HCT116 (cell line): ENCODE measurements around the gene PSEN2. TPM values are rescaled to one million over a fixed set of nuclear protein-coding genes. Genes with fewer than 3 reads are reported as not detected.

Experiments used
- ATAC-seq: fragments of 200-7000 bp; cut with Tn5 transposase; 2 replicates; pipeline ENCODE4 v1.9.1; 2020; ENCODE audit warnings: mild to moderate bottlenecking, moderate library complexity
- BruUV-seq: library from RNA; stranded (reverse); fragments of 400-500 nt; replicated peaks from 2 replicates; lab custom pipeline; 2021; lab: Mats Ljungman, UMichigan
- CTCF ChIA-PET: fragments of 300-600 bp; sonication (Branson Sonifier 250); formaldehyde crosslinking; loops from one replicate; lab custom pipeline; 2021; ENCODE audit warnings: antibody characterized with exemption; lab: Charles Lee
- POLR2A ChIA-PET: fragments of 300-600, 350-600 bp; sonication (Branson Sonifier 250); formaldehyde crosslinking; loops from one replicate; lab custom pipeline; 2021; ENCODE audit warnings: antibody characterized with exemption; lab: Charles Lee
- RAD21 ChIA-PET, 2 experiments: fragments of 300-600 bp; sonication (Branson Sonifier 250); formaldehyde crosslinking; loops; one replicate each; lab custom pipeline; 2023; ENCODE audit warnings: low total read pairs in 2 of 2; ENCODE audit not compliant: uncharacterized antibody in 2 of 2, unreplicated experiment in 2 of 2, low non-redundant PET in 1 of 2; lab: Charles Lee
- DNase-seq: peaks from one replicate; pipeline ENCODE4 v3.0.0-alpha.2; 2010; ENCODE audit warnings: low read depth, low spot score
- H2AFZ ChIP-seq: fragments of 200-600 bp; shearing (Covaris generic), sonication (generic); 2 replicates; pipeline ENCODE4 v1.6.1; 2017; ENCODE audit warnings: low read depth, mixed run types, mixed read lengths, antibody characterized with exemption, low read length; ENCODE audit not compliant: poor library complexity, severe bottlenecking
- H3K27ac ChIP-seq: 2 replicates; pipeline ENCODE4 v1.5.1; 2012; ENCODE audit warnings: low read depth, low read length
- H3K27me3 ChIP-seq: fragments of 200-600 bp; sonication (generic); 2 replicates; pipeline ENCODE4 v1.6.1; 2016; ENCODE audit warnings: mixed run types, low read length, mixed read lengths; ENCODE audit not compliant: insufficient read depth
- H3K36me3 ChIP-seq, 2 experiments: fragments of 200-500 bp in 1 of 2; fragments of 200-600 bp in 1 of 2; sonication (Bioruptor generic) in 1 of 2; sonication (generic) in 1 of 2; 2 replicates each; pipeline versions ENCODE4 v1.5.1 to v1.6.1; 2014 to 2016; ENCODE audit warnings: low read length in 2 of 2, inconsistent platforms in 1 of 2, mixed read lengths in 1 of 2, mixed run types in 1 of 2; ENCODE audit not compliant: insufficient read depth in 2 of 2, control insufficient read depth in 1 of 2
- H3K4me1 ChIP-seq, 2 experiments: fragments of 200-600 bp in 1 of 2; sonication (generic) in 1 of 2; 2 replicates each; pipeline versions ENCODE4 v1.5.1 to v1.6.1; 2012 to 2017; ENCODE audit warnings: low read length in 2 of 2, inconsistent platforms in 1 of 2, mild to moderate bottlenecking in 1 of 2, mixed read lengths in 1 of 2, mixed run types in 1 of 2, moderate library complexity in 1 of 2; ENCODE audit not compliant: insufficient read depth in 2 of 2, control insufficient read depth in 1 of 2
- H3K4me2 ChIP-seq: fragments of 200-600 bp; sonication (generic); 2 replicates; pipeline ENCODE4 v1.6.1; 2017; ENCODE audit warnings: mixed run types, low read length, mixed read lengths
- H3K4me3 ChIP-seq, 2 experiments: fragments of 200-600 bp in 1 of 2; sonication (generic) in 1 of 2; replicated peaks in 1 of 2; 2 replicates each; pipeline ENCODE4 v1.5.1; 2011 to 2016; ENCODE audit warnings: low read length in 2 of 2, control low read depth in 1 of 2, low read depth in 1 of 2, mild to moderate bottlenecking in 1 of 2, mixed read lengths in 1 of 2, mixed run types in 1 of 2
- H3K79me2 ChIP-seq: fragments of 200-600 bp; sonication (generic); 2 replicates; pipeline ENCODE4 v1.6.1; 2017; ENCODE audit warnings: mild to moderate bottlenecking, mixed run types, low read length, moderate library complexity, mixed read lengths; ENCODE audit not compliant: insufficient read depth
- H3K9ac ChIP-seq: fragments of 200-600 bp; sonication (generic); 2 replicates; pipeline ENCODE4 v1.6.1; 2016; ENCODE audit warnings: low read length, mixed read lengths
- H3K9me2 ChIP-seq: fragments of 200-600 bp; sonication (generic), shearing (Covaris generic); 2 replicates; pipeline ENCODE4 v1.6.1; 2017; ENCODE audit warnings: mixed run types, mild to moderate bottlenecking, moderate library complexity; ENCODE audit not compliant: insufficient read depth
- H3K9me3 ChIP-seq, 2 experiments: fragments of 200-500 bp in 1 of 2; fragments of 200-600 bp in 1 of 2; sonication (Bioruptor generic) in 1 of 2; sonication (generic) in 1 of 2; 2 replicates each; pipeline ENCODE4 v1.6.1; 2014 to 2017; ENCODE audit warnings: low read length in 2 of 2, mixed read lengths in 2 of 2, inconsistent platforms in 1 of 2, low read depth in 1 of 2, mild to moderate bottlenecking in 1 of 2, mixed run types in 1 of 2, moderate library complexity in 1 of 2; ENCODE audit not compliant: control insufficient read depth in 1 of 2, insufficient read depth in 1 of 2
- H4K20me1 ChIP-seq: fragments of 200-600 bp; sonication (generic), shearing (Covaris generic); 2 replicates; pipeline ENCODE4 v1.6.1; 2017; ENCODE audit warnings: mixed run types, mild to moderate bottlenecking, moderate library complexity; ENCODE audit not compliant: insufficient read depth
- CBX3 ChIP-seq: IDR thresholded peaks from 2 replicates; pipeline ENCODE4 v1.6.1; 2012; ENCODE audit warnings: low read depth
- EGR1 ChIP-seq: IDR thresholded peaks from 2 replicates; pipeline ENCODE4 v1.6.1; 2012; ENCODE audit warnings: low read depth
- EZH2phosphoT487 ChIP-seq: fragments of 200-600 bp; IDR thresholded peaks from 2 replicates; pipeline ENCODE4 v1.6.1; 2018; ENCODE audit warnings: antibody characterized with exemption, borderline replicate concordance
- FOSL1 ChIP-seq: IDR thresholded peaks from 2 replicates; pipeline ENCODE4 v1.6.1; 2012; ENCODE audit warnings: low read depth
- POLR2A ChIP-seq: IDR thresholded peaks from 2 replicates; pipeline ENCODE4 v1.7.0; 2011; ENCODE audit warnings: borderline replicate concordance; ENCODE audit not compliant: insufficient read depth, insufficient read length; ENCODE audit errors: extremely low read depth
- RAD21 ChIP-seq: IDR thresholded peaks from 2 replicates; pipeline ENCODE4 v1.6.1; 2012; ENCODE audit warnings: low read depth, mild to moderate bottlenecking
- SRF ChIP-seq: IDR thresholded peaks from 2 replicates; pipeline ENCODE4 v1.6.1; 2012; ENCODE audit warnings: low read depth
- YY1 ChIP-seq: IDR thresholded peaks from 2 replicates; pipeline ENCODE4 v1.6.1; 2011; ENCODE audit warnings: low read length, low read depth, moderate library complexity, mild to moderate bottlenecking; ENCODE audit not compliant: insufficient replicate concordance; ENCODE audit errors: extremely low read depth
- ZBTB33 ChIP-seq: IDR thresholded peaks from 2 replicates; pipeline ENCODE4 v1.6.1; 2011; ENCODE audit warnings: mild to moderate bottlenecking, low read length, moderate library complexity; ENCODE audit not compliant: insufficient replicate concordance; ENCODE audit errors: extremely low read depth
- ZFX ChIP-seq: fragments of 450-650 bp; IDR thresholded peaks from 2 replicates; pipeline ENCODE4 v1.6.1; 2017
- ZNF274 ChIP-seq: fragments of 200-500 bp; sonication (Bioruptor generic); IDR thresholded peaks from 2 replicates; pipeline ENCODE4 v1.6.1; 2014; ENCODE audit warnings: mild to moderate bottlenecking, low read depth, low read length, inconsistent platforms
- intact Hi-C: fragments of 100-400 bp; cut with micrococcal nuclease; formaldehyde crosslinking; loops from 2 replicates; pipeline ENCODE4 v1.10.0; 2022
- total RNA-seq: library from RNA; stranded (reverse); gene quantifications from one replicate; pipeline ENCODE4 v1.2.1, GENCODE V29; 2021; ENCODE audit not compliant: unreplicated experiment
- TF ChIP-seq, protein P1 (sequence below): IDR thresholded peaks from 2 replicates; pipeline ENCODE4 v1.6.1; 2012
- TF ChIP-seq, protein P2 (sequence below): IDR thresholded peaks from 2 replicates; pipeline ENCODE4 v1.6.1; 2012; ENCODE audit warnings: low read depth
- TF ChIP-seq, protein P3 (sequence below): IDR thresholded peaks from 2 replicates; pipeline ENCODE4 v1.6.1; 2012

The PSEN2 gene
- total RNA-seq, 1 experiment from 2014 or later, result 28.5 TPM

DNA sequence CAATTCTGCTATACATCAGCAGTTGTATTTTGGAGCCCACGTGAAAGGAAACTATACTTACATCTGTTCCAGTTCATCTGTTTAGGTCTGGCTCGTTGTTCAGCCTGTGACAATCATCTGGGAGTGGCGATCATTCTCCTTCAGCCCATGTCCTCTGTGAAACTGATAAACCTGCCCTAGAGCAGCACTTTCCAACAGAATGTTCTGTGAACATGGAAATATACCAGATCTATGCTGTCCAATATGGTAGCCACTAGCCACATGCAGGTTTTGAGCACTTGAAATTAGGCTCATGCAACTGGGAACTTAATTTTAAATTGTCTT is 45.2 kb downstream of the PSEN2 start:
- no peaks in the 10 kb centered on the region for H3K4me1 ChIP-seq
- TF ChIP-seq EZH2phosphoT487 (no peak), CBX3 (no peak), EGR1 (no peak), ZNF274 (no peak), FOSL1 (no peak), RAD21 (no peak), POLR2A (no peak)
- H3K27me3 ChIP-seq, result no peaks in the 10 kb centered on the region
- no peak overlapping the region for H3K4me3 ChIP-seq
- H3K79me2 ChIP-seq, result no peaks in the 10 kb centered on the region
- H3K9ac ChIP-seq, result no peak overlapping the region
- ChIA-PET CTCF (no interaction called here), POLR2A (no interaction called here), RAD21 (no interaction called here)
- no peak for DNase-seq
- H4K20me1 ChIP-seq, result no peaks in the 10 kb centered on the region
- intact Hi-C loops, result no loop called here
- no peaks in the 10 kb centered on the region; a peak in 1 of 4 replicates for H3K36me3 ChIP-seq
- no peaks in the 10 kb centered on the region for H3K9me3 ChIP-seq
- no TSS peak for BruUV-seq
- H3K4me2 ChIP-seq, result no peak overlapping the region
- H3K9me2 ChIP-seq, result no peaks in the 10 kb centered on the region
- no peak for ATAC-seq
- no peak overlapping the region for H2AFZ ChIP-seq
- no peak overlapping the region for H3K27ac ChIP-seq

GRCh38 chr1:226916497-226916896 is 46.1 kb downstream of the PSEN2 start:
- ChIA-PET POLR2A (no interaction called here), CTCF (no interaction called here), RAD21 (no interaction called here)
- no peaks in the 10 kb centered on the region for H3K9me2 ChIP-seq
- no peaks in the 10 kb centered on the region for H3K4me1 ChIP-seq
- no peak overlapping the region for H3K27ac ChIP-seq
- no TSS peak for BruUV-seq
- H3K4me3 ChIP-seq, result no peak overlapping the region
- no peaks in the 10 kb centered on the region for H4K20me1 ChIP-seq
- H3K79me2 ChIP-seq, result no peaks in the 10 kb centered on the region
- ATAC-seq, result no peak
- H3K9me3 ChIP-seq, result no peaks in the 10 kb centered on the region
- no peak for DNase-seq
- H2AFZ ChIP-seq, result no peak overlapping the region
- no peaks in the 10 kb centered on the region; a peak in 1 of 4 replicates for H3K36me3 ChIP-seq
- no peak overlapping the region for H3K9ac ChIP-seq
- intact Hi-C loops, result no loop called here
- H3K27me3 ChIP-seq, result no peaks in the 10 kb centered on the region
- no peak overlapping the region for H3K4me2 ChIP-seq
- TF ChIP-seq ZBTB33, result no peak
- TF ChIP-seq, protein P1, sequence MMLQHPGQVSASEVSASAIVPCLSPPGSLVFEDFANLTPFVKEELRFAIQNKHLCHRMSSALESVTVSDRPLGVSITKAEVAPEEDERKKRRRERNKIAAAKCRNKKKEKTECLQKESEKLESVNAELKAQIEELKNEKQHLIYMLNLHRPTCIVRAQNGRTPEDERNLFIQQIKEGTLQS, result no peak
- no peak for TF ChIP-seq EZH2phosphoT487
- TF ChIP-seq SRF, result no peak
- no peak for TF ChIP-seq ZFX
- TF ChIP-seq, protein P2, sequence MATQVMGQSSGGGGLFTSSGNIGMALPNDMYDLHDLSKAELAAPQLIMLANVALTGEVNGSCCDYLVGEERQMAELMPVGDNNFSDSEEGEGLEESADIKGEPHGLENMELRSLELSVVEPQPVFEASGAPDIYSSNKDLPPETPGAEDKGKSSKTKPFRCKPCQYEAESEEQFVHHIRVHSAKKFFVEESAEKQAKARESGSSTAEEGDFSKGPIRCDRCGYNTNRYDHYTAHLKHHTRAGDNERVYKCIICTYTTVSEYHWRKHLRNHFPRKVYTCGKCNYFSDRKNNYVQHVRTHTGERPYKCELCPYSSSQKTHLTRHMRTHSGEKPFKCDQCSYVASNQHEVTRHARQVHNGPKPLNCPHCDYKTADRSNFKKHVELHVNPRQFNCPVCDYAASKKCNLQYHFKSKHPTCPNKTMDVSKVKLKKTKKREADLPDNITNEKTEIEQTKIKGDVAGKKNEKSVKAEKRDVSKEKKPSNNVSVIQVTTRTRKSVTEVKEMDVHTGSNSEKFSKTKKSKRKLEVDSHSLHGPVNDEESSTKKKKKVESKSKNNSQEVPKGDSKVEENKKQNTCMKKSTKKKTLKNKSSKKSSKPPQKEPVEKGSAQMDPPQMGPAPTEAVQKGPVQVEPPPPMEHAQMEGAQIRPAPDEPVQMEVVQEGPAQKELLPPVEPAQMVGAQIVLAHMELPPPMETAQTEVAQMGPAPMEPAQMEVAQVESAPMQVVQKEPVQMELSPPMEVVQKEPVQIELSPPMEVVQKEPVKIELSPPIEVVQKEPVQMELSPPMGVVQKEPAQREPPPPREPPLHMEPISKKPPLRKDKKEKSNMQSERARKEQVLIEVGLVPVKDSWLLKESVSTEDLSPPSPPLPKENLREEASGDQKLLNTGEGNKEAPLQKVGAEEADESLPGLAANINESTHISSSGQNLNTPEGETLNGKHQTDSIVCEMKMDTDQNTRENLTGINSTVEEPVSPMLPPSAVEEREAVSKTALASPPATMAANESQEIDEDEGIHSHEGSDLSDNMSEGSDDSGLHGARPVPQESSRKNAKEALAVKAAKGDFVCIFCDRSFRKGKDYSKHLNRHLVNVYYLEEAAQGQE, result no peak
- no peak for TF ChIP-seq EGR1
- TF ChIP-seq ZNF274, result no peak
- TF ChIP-seq POLR2A, result no peak
- no peak for TF ChIP-seq YY1
- TF ChIP-seq, protein P3, sequence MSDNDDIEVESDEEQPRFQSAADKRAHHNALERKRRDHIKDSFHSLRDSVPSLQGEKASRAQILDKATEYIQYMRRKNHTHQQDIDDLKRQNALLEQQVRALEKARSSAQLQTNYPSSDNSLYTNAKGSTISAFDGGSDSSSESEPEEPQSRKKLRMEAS, result no peak
